ENCODE data around the gene LAMA2. TPM values are rescaled to one million over a fixed set of nuclear protein-coding genes. Genes with fewer than 3 reads are reported as not detected.

Gene LAMA2
- total RNA-seq, 3 donors from 2014 or later, result 116 to 293 (median 118) TPM

- intact Hi-C loops (cut with DNase I; ENCODE audit: low total_unique reads), result no loop called here
- H3K27ac ChIP-seq, result no peak overlapping the region
- no peaks in the 10 kb centered on the region for H3K9me3 ChIP-seq
- no peak for DNase-seq (ENCODE audit: low spot score in 2 of 2)
- no peaks in the 10 kb centered on the region for H3K36me3 ChIP-seq
- H3K27me3 ChIP-seq, result no peaks in the 10 kb centered on the region
- H3K4me3 ChIP-seq, result no peak overlapping the region
- H3K4me1 ChIP-seq, result no peaks in the 10 kb centered on the region
- TF ChIP-seq POLR2A (IDR thresholded peaks at IDR 0.05) (no peak), POLR2AphosphoS5 (IDR thresholded peaks at IDR 0.05) (no peak)
- TF ChIP-seq, protein P1, sequence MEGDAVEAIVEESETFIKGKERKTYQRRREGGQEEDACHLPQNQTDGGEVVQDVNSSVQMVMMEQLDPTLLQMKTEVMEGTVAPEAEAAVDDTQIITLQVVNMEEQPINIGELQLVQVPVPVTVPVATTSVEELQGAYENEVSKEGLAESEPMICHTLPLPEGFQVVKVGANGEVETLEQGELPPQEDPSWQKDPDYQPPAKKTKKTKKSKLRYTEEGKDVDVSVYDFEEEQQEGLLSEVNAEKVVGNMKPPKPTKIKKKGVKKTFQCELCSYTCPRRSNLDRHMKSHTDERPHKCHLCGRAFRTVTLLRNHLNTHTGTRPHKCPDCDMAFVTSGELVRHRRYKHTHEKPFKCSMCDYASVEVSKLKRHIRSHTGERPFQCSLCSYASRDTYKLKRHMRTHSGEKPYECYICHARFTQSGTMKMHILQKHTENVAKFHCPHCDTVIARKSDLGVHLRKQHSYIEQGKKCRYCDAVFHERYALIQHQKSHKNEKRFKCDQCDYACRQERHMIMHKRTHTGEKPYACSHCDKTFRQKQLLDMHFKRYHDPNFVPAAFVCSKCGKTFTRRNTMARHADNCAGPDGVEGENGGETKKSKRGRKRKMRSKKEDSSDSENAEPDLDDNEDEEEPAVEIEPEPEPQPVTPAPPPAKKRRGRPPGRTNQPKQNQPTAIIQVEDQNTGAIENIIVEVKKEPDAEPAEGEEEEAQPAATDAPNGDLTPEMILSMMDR (IDR thresholded peaks at IDR 0.05), result no peak
These were observed 642.1 kb downstream of the LAMA2 start for GRCh38 chr6:129525055-129525454.

- no peak for DNase-seq (ENCODE audit: low spot score in 2 of 2)
- intact Hi-C loops (cut with DNase I; ENCODE audit: low total_unique reads), result no loop called here
- no peak overlapping the region for H3K4me3 ChIP-seq
- no peaks in the 10 kb centered on the region for H3K4me1 ChIP-seq
- no peak overlapping the region for H3K27ac ChIP-seq
- TF ChIP-seq POLR2AphosphoS5 (IDR thresholded peaks at IDR 0.05) (no peak), POLR2A (IDR thresholded peaks at IDR 0.05) (no peak)
- TF ChIP-seq, protein P1 (IDR thresholded peaks at IDR 0.05), result no peak
- H3K27me3 ChIP-seq, result no peaks in the 10 kb centered on the region
- no peaks in the 10 kb centered on the region for H3K36me3 ChIP-seq
- no peaks in the 10 kb centered on the region for H3K9me3 ChIP-seq
These were observed 652.0 kb downstream of the LAMA2 start for GRCh38 chr6:129534926-129535325.

- intact Hi-C loops (cut with DNase I; ENCODE audit: low total_unique reads), result no loop called here
- no peak for DNase-seq (ENCODE audit: low spot score in 2 of 2)
- Histone ChIP-seq H3K4me3 (no peak overlapping the region), H3K36me3 (no peaks in the 10 kb centered on the region), H3K4me1 (no peaks in the 10 kb centered on the region), H3K27ac (no peak overlapping the region), H3K9me3 (no peaks in the 10 kb centered on the region), H3K27me3 (no peaks in the 10 kb centered on the region)
- TF ChIP-seq POLR2AphosphoS5 (IDR thresholded peaks at IDR 0.05), result no peak
- TF ChIP-seq POLR2A (IDR thresholded peaks at IDR 0.05), result no peak
- TF ChIP-seq, protein P1 (IDR thresholded peaks at IDR 0.05), result no peak
These were observed 653.3 kb downstream of the LAMA2 start for GRCh38 chr6:129536271-129536670.

DNA sequence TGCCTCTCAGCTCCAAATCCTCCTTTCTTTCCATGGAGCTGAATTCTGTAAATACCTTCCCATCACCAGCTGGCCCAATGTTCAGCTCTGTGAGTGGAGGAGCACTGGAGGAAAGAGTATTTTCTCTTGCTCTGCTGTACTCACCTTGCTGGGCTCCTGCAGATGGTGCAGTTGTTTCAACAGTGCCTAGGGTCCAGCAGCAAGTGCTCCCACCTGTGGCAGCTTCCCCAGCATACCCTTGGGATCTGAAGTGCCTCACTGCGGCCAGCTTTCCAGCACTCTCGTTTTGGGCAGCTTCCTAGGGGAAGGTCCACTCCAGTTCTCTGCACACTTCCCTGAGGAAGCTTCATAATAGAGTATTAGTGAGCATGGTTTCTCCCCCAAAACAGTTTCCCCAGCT, 656.1 kb downstream of the LAMA2 start:
- Histone ChIP-seq H3K4me3 (no peak overlapping the region), H3K27ac (no peak overlapping the region), H3K4me1 (no peaks in the 10 kb centered on the region), H3K9me3 (no peaks in the 10 kb centered on the region), H3K27me3 (no peaks in the 10 kb centered on the region), H3K36me3 (no peaks in the 10 kb centered on the region)
- no peak for DNase-seq (ENCODE audit: low spot score in 2 of 2)
- TF ChIP-seq POLR2A (IDR thresholded peaks at IDR 0.05), result no peak
- TF ChIP-seq, protein P1 (IDR thresholded peaks at IDR 0.05), result no peak
- TF ChIP-seq POLR2AphosphoS5 (IDR thresholded peaks at IDR 0.05), result no peak
- intact Hi-C loops (cut with DNase I; ENCODE audit: low total_unique reads), result no loop called here

DNA sequence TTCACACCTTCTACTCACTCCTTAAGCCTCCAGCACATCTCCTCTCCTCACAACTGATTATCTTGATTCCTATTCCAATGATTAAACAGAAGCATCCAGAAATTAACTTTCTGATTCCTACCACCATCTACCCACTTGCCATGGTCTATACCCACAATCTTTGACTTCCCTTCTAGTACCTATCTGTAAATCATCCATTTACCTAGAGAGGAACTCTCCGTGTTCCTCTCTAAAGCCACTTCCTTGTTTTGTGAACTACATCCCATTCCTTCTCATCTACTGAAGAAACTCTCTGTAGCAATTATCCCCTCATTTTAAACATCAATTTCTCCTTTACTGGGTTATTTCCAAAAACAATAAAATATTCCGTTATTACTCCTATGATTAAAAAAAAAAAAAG, 659.8 kb downstream of the LAMA2 start:
- Histone ChIP-seq H3K4me3 (no peak overlapping the region), H3K36me3 (no peaks in the 10 kb centered on the region), H3K27ac (no peak overlapping the region), H3K4me1 (no peaks in the 10 kb centered on the region), H3K27me3 (no peaks in the 10 kb centered on the region), H3K9me3 (no peaks in the 10 kb centered on the region)
- intact Hi-C loops (cut with DNase I; ENCODE audit: low total_unique reads), result loop anchor here (10.0 kb wide), 1 partner anchor 1898 kb away; no protein-coding TSS in a partner anchor
- TF ChIP-seq POLR2A (IDR thresholded peaks at IDR 0.05) (no peak), POLR2AphosphoS5 (IDR thresholded peaks at IDR 0.05) (no peak)
- TF ChIP-seq, protein P1 (IDR thresholded peaks at IDR 0.05), result no peak
- DNase-seq (ENCODE audit: low spot score in 2 of 2), result no peak

Data from breast epithelium (tissue), 4 donors.